ENCODE results near the gene PRADC1. TPM values are rescaled to one million over a fixed set of nuclear protein-coding genes. Genes with fewer than 3 reads are reported as not detected.

The PRADC1 gene
- 97.4 TPM for total RNA-seq
- long read RNA-seq, transcript PRADC1-201 (5 exons, 1,083 nt) = major isoform, 153 of 175 reads
- long read RNA-seq, partial matches to known transcripts = 15 of 175 reads
- long read RNA-seq, other reads (novel, unspliced or antisense) = 7 of 175 reads

- H3K4me1 ChIP-seq = peaks cover 64% of the 10 kb centered on the region
- TF ChIP-seq, protein P1, sequence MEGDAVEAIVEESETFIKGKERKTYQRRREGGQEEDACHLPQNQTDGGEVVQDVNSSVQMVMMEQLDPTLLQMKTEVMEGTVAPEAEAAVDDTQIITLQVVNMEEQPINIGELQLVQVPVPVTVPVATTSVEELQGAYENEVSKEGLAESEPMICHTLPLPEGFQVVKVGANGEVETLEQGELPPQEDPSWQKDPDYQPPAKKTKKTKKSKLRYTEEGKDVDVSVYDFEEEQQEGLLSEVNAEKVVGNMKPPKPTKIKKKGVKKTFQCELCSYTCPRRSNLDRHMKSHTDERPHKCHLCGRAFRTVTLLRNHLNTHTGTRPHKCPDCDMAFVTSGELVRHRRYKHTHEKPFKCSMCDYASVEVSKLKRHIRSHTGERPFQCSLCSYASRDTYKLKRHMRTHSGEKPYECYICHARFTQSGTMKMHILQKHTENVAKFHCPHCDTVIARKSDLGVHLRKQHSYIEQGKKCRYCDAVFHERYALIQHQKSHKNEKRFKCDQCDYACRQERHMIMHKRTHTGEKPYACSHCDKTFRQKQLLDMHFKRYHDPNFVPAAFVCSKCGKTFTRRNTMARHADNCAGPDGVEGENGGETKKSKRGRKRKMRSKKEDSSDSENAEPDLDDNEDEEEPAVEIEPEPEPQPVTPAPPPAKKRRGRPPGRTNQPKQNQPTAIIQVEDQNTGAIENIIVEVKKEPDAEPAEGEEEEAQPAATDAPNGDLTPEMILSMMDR (IDR thresholded peaks at IDR 0.05; ENCODE audit: borderline replicate concordance) = no peak
- peaks cover 19% of the 10 kb centered on the region for H3K36me3 ChIP-seq
- no peaks in the 10 kb centered on the region for H3K27me3 ChIP-seq (ENCODE audit: low read depth)
- H3K9me3 ChIP-seq (replicated peaks) = no peaks in the 10 kb centered on the region
- intact Hi-C loops (cut with micrococcal nuclease) = no loop called here
- DNase-seq = peak; percentile 98
- H3K4me3 ChIP-seq = peak within 1 kb of the TSS; percentile 91
- H3K27ac ChIP-seq (replicated peaks) = peak within 1 kb of the TSS; percentile 97
Measured at GRCh38 chr2:73233154-73233931, at the start of gene PRADC1. Gene PRADC1, minus strand, starts transcription at chr2:73233239. Its CDS starts 79 bp downstream, at chr2:73233160.

- Histone ChIP-seq H3K27ac (replicated peaks) (no peak overlapping the region), H3K27me3 (ENCODE audit: low read depth) (peaks cover 33% of the 10 kb centered on the region), H3K36me3 (no peaks in the 10 kb centered on the region), H3K4me3 (no peak overlapping the region), H3K4me1 (peaks cover 19% of the 10 kb centered on the region), H3K9me3 (replicated peaks) (no peaks in the 10 kb centered on the region)
- DNase-seq = no peak
- TF ChIP-seq, protein P1 (IDR thresholded peaks at IDR 0.05; ENCODE audit: borderline replicate concordance) = no peak
- intact Hi-C loops (cut with micrococcal nuclease) = no loop called here
Measured at GRCh38 chr2:73281244-73281643, 48.2 kb upstream of the PRADC1 start.

- Histone ChIP-seq H3K4me3 (no peak overlapping the region), H3K4me1 (peaks cover 14% of the 10 kb centered on the region), H3K27me3 (ENCODE audit: low read depth) (peaks cover 19% of the 10 kb centered on the region), H3K9me3 (replicated peaks) (no peaks in the 10 kb centered on the region), H3K27ac (replicated peaks) (no peak overlapping the region), H3K36me3 (no peaks in the 10 kb centered on the region)
- intact Hi-C loops (cut with micrococcal nuclease) = no loop called here
- no peak for DNase-seq
- TF ChIP-seq, protein P1 (IDR thresholded peaks at IDR 0.05; ENCODE audit: borderline replicate concordance) = no peak
Measured at GRCh38 chr2:73279852-73280251, 46.8 kb upstream of the PRADC1 start.

DNA sequence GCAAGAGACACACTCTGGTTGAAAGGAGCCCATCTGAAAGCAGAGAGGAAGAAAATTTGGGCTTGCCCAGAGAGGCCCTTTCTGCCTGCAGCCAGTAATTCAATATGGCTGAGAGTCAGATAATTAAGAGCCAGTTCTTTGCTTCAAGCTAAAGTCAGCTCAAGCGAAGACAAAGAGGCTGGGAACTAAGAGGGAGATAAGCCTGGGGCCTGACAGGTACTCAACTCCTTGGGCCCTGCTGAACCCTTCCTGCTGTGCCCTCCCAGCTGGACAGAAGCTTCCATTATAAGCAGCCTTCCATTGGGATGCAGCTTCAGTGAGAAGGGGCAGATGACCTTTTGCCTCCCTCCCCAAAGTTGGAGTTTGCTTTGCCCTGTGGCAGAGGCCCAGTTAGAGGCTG is 39.2 kb upstream of the PRADC1 start:
- Histone ChIP-seq H3K9me3 (replicated peaks) (peaks cover 9% of the 10 kb centered on the region), H3K4me1 (peaks cover 8% of the 10 kb centered on the region), H3K36me3 (no peaks in the 10 kb centered on the region), H3K27ac (replicated peaks) (no peak overlapping the region), H3K4me3 (no peak overlapping the region), H3K27me3 (ENCODE audit: low read depth) (peaks cover 48% of the 10 kb centered on the region)
- no peak for DNase-seq
- TF ChIP-seq, protein P1 (IDR thresholded peaks at IDR 0.05; ENCODE audit: borderline replicate concordance) = no peak
- intact Hi-C loops (cut with micrococcal nuclease) = no loop called here

GRCh38 chr2:73269686-73270465 is 36.8 kb upstream of the PRADC1 start:
- no peak for DNase-seq
- Histone ChIP-seq H3K9me3 (replicated peaks) (peaks cover 9% of the 10 kb centered on the region), H3K4me3 (peak overlapping the region; percentile 45), H3K27ac (replicated peaks) (no peak overlapping the region), H3K27me3 (ENCODE audit: low read depth) (peaks cover 72% of the 10 kb centered on the region), H3K36me3 (no peaks in the 10 kb centered on the region), H3K4me1 (peaks cover 8% of the 10 kb centered on the region)
- intact Hi-C loops (cut with micrococcal nuclease) = no loop called here
- TF ChIP-seq, protein P1 (IDR thresholded peaks at IDR 0.05; ENCODE audit: borderline replicate concordance) = no peak

All from left ventricle myocardium inferior (tissue), 1 donor.